Right atrium auricular region (tissue), 2 donors: ENCODE measurements around the gene FNDC3A. TPM values are rescaled to one million over a fixed set of nuclear protein-coding genes. Genes with fewer than 3 reads are reported as not detected.

Experiments used
- DNase-seq: peaks from one replicate; pipeline ENCODE4 v3.0.0-alpha.2; 2019; ENCODE audit warnings: low spot score
- H3K27ac ChIP-seq, 2 donors: fragments of 200-600 bp; sonication (generic); 1 replicate in 1 of 2; 2 replicates in 1 of 2; pipeline ENCODE4 v1.5.1; 2016 to 2019
- H3K27me3 ChIP-seq, 2 donors: fragments of 200-600 bp; sonication (generic); one replicate each; pipeline versions ENCODE4 v1.5.1 to v1.6.0; 2017 to 2019
- H3K36me3 ChIP-seq: fragments of 200-600 bp; sonication (generic); one replicate; pipeline ENCODE4 v1.5.1; 2016
- H3K4me1 ChIP-seq, 2 donors: fragments of 200-600 bp; sonication (generic); one replicate each; pipeline versions ENCODE4 v1.5.1 to v1.6.0; 2017 to 2019
- H3K4me3 ChIP-seq, 2 donors: fragments of 200-600 bp; sonication (generic); 1 replicate in 1 of 2; 2 replicates in 1 of 2; pipeline ENCODE4 v1.5.1; 2017 to 2019; ENCODE audit warnings: mild to moderate bottlenecking in 1 of 2, moderate library complexity in 1 of 2
- H3K9me3 ChIP-seq, 2 donors: fragments of 200-600 bp; sonication (generic); one replicate each; pipeline ENCODE4 v1.5.1; 2019
- total RNA-seq, 2 donors: library from RNA; depleted of rRNA; stranded (reverse); fragments of >200 nt; gene quantifications; one replicate each; pipeline ENCODE4 v1.1.0, GENCODE V29; 2016
- TF ChIP-seq, protein P1 (sequence below), 2 donors: fragments of 200-600 bp; sonication (generic); IDR thresholded peaks; one replicate each; pipeline ENCODE4 v1.5.1; 2019; ENCODE audit warnings: antibody characterized with exemption in 2 of 2

FNDC3A gene
- total RNA-seq, 2 donors from 2014 or later: 22.7 to 29.4 TPM

- Histone ChIP-seq H3K27ac (no peak overlapping the region), H3K9me3 (no peaks in the 10 kb centered on the region), H3K4me3 (no peak overlapping the region), H3K27me3 (no peaks in the 10 kb centered on the region), H3K4me1 (peaks cover 0 to 5% of the 10 kb centered on the region in 2 donors), H3K36me3 (no peaks in the 10 kb centered on the region)
- DNase-seq: no peak
- TF ChIP-seq, protein P1, sequence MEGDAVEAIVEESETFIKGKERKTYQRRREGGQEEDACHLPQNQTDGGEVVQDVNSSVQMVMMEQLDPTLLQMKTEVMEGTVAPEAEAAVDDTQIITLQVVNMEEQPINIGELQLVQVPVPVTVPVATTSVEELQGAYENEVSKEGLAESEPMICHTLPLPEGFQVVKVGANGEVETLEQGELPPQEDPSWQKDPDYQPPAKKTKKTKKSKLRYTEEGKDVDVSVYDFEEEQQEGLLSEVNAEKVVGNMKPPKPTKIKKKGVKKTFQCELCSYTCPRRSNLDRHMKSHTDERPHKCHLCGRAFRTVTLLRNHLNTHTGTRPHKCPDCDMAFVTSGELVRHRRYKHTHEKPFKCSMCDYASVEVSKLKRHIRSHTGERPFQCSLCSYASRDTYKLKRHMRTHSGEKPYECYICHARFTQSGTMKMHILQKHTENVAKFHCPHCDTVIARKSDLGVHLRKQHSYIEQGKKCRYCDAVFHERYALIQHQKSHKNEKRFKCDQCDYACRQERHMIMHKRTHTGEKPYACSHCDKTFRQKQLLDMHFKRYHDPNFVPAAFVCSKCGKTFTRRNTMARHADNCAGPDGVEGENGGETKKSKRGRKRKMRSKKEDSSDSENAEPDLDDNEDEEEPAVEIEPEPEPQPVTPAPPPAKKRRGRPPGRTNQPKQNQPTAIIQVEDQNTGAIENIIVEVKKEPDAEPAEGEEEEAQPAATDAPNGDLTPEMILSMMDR (IDR thresholded peaks at IDR 0.05): no peak
Measured at GRCh38 chr13:49082653-49083536, 107.2 kb downstream of the FNDC3A start.

DNA sequence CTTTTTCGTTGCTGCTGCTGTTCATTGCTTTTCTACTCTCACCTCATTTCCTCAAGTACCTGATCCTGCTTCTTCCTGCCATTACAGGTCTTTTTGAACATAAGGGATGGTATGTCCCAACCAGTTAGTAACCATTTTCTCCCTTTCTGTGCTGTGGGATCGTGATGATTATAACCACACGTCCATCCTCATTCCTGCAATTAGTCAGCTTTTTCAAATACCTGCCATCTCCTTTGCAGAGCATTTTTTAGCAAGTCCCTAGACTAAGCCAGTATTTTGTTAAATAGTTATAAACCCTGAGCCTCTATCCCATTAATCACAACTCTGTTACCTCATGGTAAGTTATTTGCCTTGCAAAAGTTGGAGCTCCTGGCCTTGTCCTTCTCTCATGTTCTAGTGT lies 109.2 kb downstream of the FNDC3A start:
- TF ChIP-seq, protein P1 (IDR thresholded peaks at IDR 0.05): no peak
- H3K27ac ChIP-seq: no peak overlapping the region
- DNase-seq: no peak
- no peaks in the 10 kb centered on the region for H3K27me3 ChIP-seq
- no peaks in the 10 kb centered on the region for H3K36me3 ChIP-seq
- H3K9me3 ChIP-seq: no peaks in the 10 kb centered on the region
- no peak overlapping the region for H3K4me3 ChIP-seq
- H3K4me1 ChIP-seq: no peaks in the 10 kb centered on the region

DNA sequence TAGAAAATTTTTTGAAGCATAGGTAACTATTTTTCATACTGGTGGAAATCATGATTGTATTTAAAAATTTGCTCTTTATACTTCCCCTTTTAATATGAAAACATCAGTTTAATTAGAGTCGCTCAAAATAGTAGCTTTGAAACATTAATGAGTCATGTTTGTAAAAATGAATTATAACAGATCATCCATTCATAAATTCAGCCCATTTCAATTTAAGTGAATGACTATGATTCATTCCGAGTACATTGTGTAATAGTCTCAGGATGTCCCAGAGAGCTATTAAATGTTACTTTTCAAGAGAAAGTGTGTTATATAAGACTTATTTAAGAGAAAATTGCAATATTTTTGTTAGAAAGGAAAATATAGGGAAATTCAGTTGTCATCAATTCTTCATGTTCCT lies 111.0 kb downstream of the FNDC3A start:
- no peaks in the 10 kb centered on the region for H3K4me1 ChIP-seq
- no peak overlapping the region for H3K4me3 ChIP-seq
- H3K9me3 ChIP-seq: no peaks in the 10 kb centered on the region
- TF ChIP-seq, protein P1 (IDR thresholded peaks at IDR 0.05): no peak
- H3K27me3 ChIP-seq: no peaks in the 10 kb centered on the region
- no peaks in the 10 kb centered on the region for H3K36me3 ChIP-seq
- no peak for DNase-seq
- no peak overlapping the region for H3K27ac ChIP-seq

DNA sequence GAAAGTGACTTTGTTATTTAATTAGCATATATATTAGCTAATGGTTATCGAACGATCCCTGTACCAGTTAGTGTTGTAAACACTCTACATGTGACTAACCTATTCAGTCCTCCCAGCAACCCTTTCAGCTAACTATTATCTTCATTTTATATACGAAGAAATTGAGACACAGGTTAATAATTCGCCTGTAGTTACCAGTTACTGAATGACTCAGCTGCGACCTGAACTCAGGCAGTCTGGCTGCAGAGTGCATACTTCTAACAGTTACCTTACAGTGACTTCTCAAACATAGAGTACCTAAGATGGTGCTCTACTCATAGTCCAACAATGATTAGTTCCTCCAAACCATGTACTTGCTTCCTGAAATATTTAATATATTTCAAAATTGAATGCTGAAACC lies 117.7 kb downstream of the FNDC3A start:
- no peaks in the 10 kb centered on the region for H3K9me3 ChIP-seq
- TF ChIP-seq, protein P1 (IDR thresholded peaks at IDR 0.05): no peak
- no peak for DNase-seq
- no peak overlapping the region for H3K4me3 ChIP-seq
- H3K4me1 ChIP-seq: peaks cover 0 to 28% of the 10 kb centered on the region in 2 donors
- no peaks in the 10 kb centered on the region for H3K27me3 ChIP-seq
- H3K27ac ChIP-seq: no peak overlapping the region
- no peaks in the 10 kb centered on the region for H3K36me3 ChIP-seq

- H3K36me3 ChIP-seq: no peaks in the 10 kb centered on the region
- H3K4me1 ChIP-seq: peaks cover 0 to 42% of the 10 kb centered on the region in 2 donors
- H3K27me3 ChIP-seq: no peaks in the 10 kb centered on the region
- peak overlapping the region; percentile 58 to 76 for H3K27ac ChIP-seq
- H3K4me3 ChIP-seq: no peak overlapping the region
- no peaks in the 10 kb centered on the region for H3K9me3 ChIP-seq
- no peak for DNase-seq
- TF ChIP-seq, protein P1 (IDR thresholded peaks at IDR 0.05): no peak
Measured at GRCh38 chr13:49097374-49097773, 121.7 kb downstream of the FNDC3A start.
